ENCODE measurements around the gene PLD4.
"Not testable (repeated sequence)": the region's sequence is repeated elsewhere in the genome, so short reads cannot be mapped to it uniquely, and the experiment has no call there.

Gene PLD4, protein sequence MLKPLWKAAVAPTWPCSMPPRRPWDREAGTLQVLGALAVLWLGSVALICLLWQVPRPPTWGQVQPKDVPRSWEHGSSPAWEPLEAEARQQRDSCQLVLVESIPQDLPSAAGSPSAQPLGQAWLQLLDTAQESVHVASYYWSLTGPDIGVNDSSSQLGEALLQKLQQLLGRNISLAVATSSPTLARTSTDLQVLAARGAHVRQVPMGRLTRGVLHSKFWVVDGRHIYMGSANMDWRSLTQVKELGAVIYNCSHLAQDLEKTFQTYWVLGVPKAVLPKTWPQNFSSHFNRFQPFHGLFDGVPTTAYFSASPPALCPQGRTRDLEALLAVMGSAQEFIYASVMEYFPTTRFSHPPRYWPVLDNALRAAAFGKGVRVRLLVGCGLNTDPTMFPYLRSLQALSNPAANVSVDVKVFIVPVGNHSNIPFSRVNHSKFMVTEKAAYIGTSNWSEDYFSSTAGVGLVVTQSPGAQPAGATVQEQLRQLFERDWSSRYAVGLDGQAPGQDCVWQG

GRCh38 chr14:104924421-104925213 lies at the start of gene PLD4:
Gene PLD4, plus strand, starts transcription at chr14:104924879. Its CDS starts 2,262 bp downstream, at chr14:104927141.
- DNase-seq (ENCODE audit: low read depth): no peak
- no peak within 1 kb of the TSS for H3K4me3 ChIP-seq (ENCODE audit: low read depth, low read length)

GRCh38 chr14:104875412-104875751 lies 49.3 kb upstream of the PLD4 start:
- DNase-seq (ENCODE audit: low read depth): no peak
- no peak overlapping the region for H3K4me3 ChIP-seq (ENCODE audit: low read depth, low read length)

DNA sequence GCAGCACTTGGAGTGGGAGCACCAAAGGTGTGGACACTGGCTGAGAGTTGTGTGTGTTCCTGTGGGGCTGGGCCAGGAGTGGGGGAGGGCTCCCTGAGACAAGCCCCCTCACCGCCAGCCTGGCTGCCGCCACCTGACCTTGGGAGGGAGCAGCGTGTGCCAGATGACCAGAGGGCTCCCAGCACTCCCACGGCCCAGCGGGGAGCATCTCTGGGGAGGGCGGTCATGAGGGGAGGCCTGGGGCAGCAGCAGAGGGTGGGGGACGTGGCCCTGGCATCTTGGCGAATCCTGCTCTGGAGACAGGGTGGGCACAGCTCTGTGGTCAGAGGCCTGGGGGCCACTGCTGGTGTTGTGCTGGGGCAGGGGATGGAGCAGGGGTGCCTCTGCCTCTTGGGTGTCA lies 48.9 kb upstream of the PLD4 start:
- no peak for DNase-seq (ENCODE audit: low read depth)
- no peak overlapping the region for H3K4me3 ChIP-seq (ENCODE audit: low read depth, low read length)

GRCh38 chr14:104876251-104876699 lies 48.4 kb upstream of the PLD4 start:
- DNase-seq (ENCODE audit: low read depth): no peak
- no peak overlapping the region for H3K4me3 ChIP-seq (ENCODE audit: low read depth, low read length)

GRCh38 chr14:104877066-104877805 lies 47.4 kb upstream of the PLD4 start:
- H3K4me3 ChIP-seq (ENCODE audit: low read depth, low read length): no peak overlapping the region
- DNase-seq (ENCODE audit: low read depth): no peak

- no peak for DNase-seq (ENCODE audit: low read depth)
Measured at GRCh38 chr14:104877806-104878550, 46.7 kb upstream of the PLD4 start.

DNA sequence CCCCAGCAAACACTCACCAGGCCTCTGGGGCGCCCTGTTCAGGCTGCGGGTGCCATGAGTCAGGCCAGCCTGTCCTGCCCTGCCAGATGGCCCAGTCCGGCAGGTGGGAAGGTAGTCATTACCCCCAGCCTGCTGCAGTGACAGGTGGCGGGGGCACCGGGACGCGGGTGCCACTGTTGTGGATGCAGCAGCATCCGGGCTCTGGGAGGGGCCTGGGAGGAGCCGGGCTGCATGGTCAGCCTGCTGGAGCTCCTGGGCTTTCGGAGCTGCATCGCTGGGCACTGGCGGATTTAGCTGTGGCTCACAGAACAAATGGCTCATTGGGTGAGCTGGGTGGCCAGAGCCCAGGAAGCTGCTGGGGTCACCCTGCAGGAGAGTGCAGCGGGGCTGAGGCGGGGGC lies 46.1 kb upstream of the PLD4 start:
- no peak overlapping the region for H3K4me3 ChIP-seq (ENCODE audit: low read depth, low read length)
- DNase-seq (ENCODE audit: low read depth): no peak

More at GRCh38 chr14:104877806-104878550, 46.7 kb upstream of the PLD4 start:
- H3K4me3 ChIP-seq (ENCODE audit: low read depth, low read length): no peak overlapping the region

GRCh38 chr14:104879201-104879982 lies 45.3 kb upstream of the PLD4 start:
- DNase-seq (ENCODE audit: low read depth): no peak
- H3K4me3 ChIP-seq (ENCODE audit: low read depth, low read length): no peak overlapping the region

- H3K4me3 ChIP-seq (ENCODE audit: low read depth, low read length): no peak overlapping the region
- DNase-seq (ENCODE audit: low read depth): no peak
Measured at GRCh38 chr14:104879983-104880565, 44.6 kb upstream of the PLD4 start.

DNA sequence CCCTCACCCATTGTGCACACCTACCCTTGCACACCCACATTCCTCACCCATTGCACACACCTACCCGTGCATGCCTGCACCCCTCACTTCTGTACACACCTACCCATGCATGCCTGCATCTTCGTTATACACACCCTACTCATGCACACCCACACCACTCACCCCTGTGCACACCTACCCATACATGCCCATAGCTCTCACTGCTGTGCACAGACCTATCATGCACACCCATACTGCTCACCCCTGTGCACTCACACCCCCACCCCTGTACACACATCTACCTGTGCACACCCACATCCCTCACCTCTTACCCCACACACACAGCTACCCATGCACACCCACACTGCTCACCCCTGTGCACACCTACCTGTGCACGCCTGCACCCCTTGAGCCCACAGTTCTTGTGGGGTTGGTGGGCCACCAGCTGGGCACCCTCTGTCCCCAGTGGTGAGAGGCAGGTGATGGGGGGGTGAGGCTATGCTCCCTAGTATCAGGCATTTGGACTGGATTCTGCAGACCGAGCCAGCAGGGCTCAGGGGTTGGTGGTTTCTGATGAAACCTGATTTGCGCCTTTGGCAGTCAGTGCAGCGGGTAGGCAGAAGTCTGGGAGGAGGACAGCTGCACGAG lies 44.0 kb upstream of the PLD4 start:
- no peak overlapping the region for H3K4me3 ChIP-seq (ENCODE audit: low read depth, low read length)
- DNase-seq (ENCODE audit: low read depth): no peak

- peak; percentile 59 for DNase-seq (ENCODE audit: low read depth)
Measured at GRCh38 chr14:104881369-104881979, 43.2 kb upstream of the PLD4 start.

DNA sequence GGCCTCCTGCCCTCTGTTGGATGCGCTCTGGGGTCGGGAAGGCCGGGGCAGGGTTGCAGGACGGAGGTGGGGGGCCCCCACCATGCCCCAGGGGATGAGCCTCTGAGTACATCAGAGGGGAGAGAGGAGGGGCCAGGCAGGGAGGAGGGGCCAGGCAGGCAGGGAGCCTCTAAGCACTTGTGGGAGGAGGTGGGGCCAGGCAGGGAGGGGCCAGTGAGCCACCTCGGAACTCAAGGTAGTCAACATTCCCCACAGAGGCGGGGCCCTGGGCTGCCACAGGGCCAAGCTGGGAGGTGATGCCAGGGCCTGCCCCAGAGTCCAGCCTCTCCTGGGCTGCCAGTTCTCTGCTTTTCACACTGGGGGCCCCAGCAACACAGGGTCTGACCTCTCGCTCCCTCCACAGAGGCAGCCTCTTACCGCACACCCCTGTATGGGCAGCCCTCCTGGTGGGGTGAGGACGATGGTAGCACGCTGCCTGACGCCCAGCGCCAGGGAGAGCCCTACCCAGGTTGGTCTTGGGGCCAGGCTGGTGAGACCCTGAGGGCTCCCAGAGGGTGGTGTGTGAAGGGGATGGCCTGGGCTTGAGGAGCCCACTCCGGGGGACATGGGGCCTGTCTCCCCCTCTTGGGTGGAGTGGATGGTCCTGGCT lies 42.2 kb upstream of the PLD4 start:
- no peak overlapping the region for H3K4me3 ChIP-seq (ENCODE audit: low read depth, low read length)
- DNase-seq (ENCODE audit: low read depth): no peak

More at GRCh38 chr14:104881369-104881979, 43.2 kb upstream of the PLD4 start:
- H3K4me3 ChIP-seq (ENCODE audit: low read depth, low read length): no peak overlapping the region

GRCh38 chr14:104882991-104883660 lies 41.6 kb upstream of the PLD4 start:
- DNase-seq (ENCODE audit: low read depth): no peak
- no peak overlapping the region for H3K4me3 ChIP-seq (ENCODE audit: low read depth, low read length)

GRCh38 chr14:104883681-104884361 lies 40.9 kb upstream of the PLD4 start:
- no peak for DNase-seq (ENCODE audit: low read depth)
- no peak overlapping the region for H3K4me3 ChIP-seq (ENCODE audit: low read depth, low read length)

GRCh38 chr14:104884381-104884780 lies 40.3 kb upstream of the PLD4 start:
- DNase-seq (ENCODE audit: low read depth); H3K4me3 ChIP-seq (ENCODE audit: low read depth, low read length): not testable (repeated sequence)
